Daoy (cell line): Measurements from ENCODE around the gene EFCAB5. TPM values are rescaled to one million over a fixed set of nuclear protein-coding genes. Genes with fewer than 3 reads are reported as not detected.
"Not testable (repeated sequence)": the region's sequence is repeated elsewhere in the genome, so short reads cannot be mapped to it uniquely, and the experiment has no call there.

Source experiments
- DNase-seq: peaks from one replicate; pipeline ENCODE4 v3.0.0-alpha.2; 2015; ENCODE audit warnings: low read depth
- total RNA-seq: library from RNA; depleted of rRNA; stranded (reverse); fragments of >200 nt; shearing (Covaris generic); gene quantifications from 2 replicates; pipeline ENCODE4 v1.2.3, GENCODE V29; 2014; rRNA removed

The EFCAB5 gene
- total RNA-seq = 0.03 and 0.23 TPM in 2 replicates

DNA sequence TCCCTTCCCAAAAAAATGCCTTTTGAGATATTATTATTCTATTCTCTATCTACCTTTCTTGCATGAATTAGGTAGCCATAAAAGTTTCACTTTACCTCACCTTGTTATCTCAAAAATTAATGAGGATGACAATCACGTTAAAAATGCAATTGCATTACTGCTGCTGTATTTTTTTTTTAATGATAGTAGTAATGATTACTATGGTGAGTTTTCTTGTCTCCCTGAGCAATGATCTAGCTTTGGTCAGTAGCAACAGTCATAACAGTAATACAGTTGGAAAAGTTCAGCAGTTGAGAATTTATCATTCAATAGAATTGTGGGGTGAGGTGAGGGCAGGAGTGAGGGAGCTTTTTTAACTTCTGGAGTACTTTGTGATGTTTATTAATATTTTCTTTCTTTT is at the start of gene EFCAB5:
EFCAB5 (plus strand) TSS at position 301 of the 400 bp plus-strand sequence. CDS start 163 bp downstream, outside the sequence.
- no peak for DNase-seq

DNA sequence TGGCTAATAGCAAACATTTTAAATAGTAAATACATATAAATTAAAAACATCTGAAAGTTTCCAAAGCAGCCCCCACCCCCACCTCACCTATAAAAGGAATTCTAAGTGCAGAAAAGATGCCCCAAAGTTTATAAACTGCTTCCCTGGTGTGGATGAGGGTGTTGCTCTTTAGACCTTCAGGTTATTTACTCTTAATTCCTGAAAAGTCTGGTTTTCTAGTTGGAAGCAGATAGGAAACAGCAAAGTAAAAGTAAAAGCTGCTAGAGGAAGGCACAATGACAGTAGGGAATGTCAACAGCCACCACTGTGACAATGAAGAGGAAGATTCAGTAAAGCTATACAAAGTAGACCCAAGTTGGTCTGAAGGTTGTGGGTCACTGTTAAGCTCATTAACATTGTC is 49.2 kb upstream of the EFCAB5 start:
- DNase-seq = no peak

DNA sequence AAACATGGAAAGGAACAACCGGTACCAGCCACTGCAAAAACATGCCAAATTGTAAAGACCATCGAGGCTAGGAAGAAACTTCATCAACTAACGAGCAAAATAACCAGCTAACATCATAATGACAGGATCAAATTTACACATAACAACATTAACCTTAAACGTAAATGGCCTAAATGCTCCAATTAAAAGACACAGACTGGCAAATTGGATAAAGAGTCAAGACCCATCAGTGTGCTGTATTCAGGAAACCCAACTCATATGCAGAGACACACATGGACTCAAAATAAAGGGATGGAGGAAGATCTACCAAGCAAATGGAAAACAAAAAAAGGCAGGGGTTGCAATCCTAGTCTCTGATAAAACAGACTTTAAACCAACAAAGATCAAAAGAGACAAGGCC is 44.3 kb upstream of the EFCAB5 start:
- DNase-seq = not testable (repeated sequence)

DNA sequence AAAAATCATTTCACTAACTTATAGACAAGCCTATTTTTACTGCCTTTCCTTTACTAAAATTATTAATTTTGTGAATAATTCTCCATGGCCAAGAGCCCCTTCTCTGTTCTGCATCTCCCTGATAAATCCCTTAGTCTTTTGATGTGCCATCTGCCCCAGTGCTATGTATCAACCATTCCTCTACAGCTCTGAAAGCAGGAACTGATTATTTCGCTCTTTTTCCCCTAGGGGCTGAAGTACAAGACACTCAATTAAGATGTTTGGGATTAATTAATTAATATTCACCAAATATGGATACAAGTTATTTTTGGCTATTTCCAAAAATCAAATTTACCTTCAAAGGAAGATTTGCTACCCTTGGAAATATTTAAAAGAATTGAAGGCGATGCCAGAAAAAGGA is 38.0 kb upstream of the EFCAB5 start:
- no peak for DNase-seq

DNA sequence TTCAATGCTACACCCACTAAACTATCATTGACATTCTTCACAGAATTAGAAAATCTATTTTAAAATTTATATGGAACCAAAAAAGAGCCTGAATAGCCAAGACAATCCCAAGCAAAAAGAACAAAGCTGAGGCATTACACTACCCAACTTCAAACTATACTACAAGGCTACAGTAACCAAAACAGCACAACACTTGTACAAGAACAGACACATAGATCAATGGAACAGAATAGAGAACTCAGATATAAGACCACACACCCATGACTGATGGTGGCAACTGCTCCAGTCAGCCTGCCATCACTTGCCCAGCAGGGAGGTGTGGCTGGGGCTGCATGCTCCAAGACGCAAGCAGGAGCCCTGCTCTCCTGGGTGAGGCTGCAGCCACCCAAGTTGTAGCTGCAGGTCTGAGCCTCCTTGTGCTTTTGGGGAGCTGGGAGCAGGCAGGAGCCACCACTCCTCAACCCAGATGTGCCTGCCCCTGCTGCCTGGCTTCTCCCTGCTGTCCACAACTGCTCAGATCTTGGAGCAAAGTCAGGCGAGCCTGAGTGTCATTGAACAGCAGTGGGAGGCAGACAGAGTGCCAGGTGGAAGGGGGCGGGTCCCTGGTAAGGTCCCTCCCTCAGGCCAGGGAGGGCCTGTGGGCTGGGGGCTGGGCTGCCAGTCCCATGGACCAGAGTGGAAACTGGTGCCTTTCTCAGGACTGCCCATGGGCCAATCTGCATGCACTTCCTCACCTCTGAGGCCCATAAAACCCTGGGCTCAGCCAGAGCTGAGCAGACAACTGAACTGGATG is 36.2 kb upstream of the EFCAB5 start:
- no peak for DNase-seq

DNA sequence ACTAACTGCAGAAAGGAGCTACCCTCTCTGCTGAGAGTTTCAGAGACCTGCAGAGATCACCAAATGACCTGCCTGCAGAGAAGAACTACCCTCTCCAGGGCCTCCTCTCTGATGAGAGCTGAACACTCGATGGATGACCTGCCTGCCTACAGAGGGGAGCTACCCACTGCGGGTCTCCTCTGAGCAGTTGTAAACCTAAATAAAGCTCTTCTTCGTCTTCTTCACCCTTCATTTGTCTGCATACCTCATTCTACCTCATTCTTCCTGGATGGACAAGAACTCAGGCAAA is 35.6 kb upstream of the EFCAB5 start:
- no peak for DNase-seq

DNA sequence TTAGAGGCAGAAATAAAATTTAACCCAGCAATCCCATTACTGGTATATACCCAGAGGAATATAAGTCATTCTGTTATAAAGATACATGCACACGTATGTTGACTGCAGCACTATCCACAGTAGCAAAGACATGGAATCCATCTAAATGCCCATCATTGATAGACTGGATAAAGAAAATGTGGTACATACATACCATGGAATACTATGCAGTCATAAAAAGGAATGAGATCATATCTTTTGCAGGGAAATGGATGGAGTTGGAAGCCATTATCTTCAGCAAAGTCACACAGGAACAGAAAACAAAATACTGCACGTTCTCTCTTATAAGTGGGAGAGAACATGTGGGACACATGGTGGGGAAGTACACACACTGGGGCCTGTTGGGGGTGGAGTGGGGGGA is 34.5 kb upstream of the EFCAB5 start:
- no peak for DNase-seq

DNA sequence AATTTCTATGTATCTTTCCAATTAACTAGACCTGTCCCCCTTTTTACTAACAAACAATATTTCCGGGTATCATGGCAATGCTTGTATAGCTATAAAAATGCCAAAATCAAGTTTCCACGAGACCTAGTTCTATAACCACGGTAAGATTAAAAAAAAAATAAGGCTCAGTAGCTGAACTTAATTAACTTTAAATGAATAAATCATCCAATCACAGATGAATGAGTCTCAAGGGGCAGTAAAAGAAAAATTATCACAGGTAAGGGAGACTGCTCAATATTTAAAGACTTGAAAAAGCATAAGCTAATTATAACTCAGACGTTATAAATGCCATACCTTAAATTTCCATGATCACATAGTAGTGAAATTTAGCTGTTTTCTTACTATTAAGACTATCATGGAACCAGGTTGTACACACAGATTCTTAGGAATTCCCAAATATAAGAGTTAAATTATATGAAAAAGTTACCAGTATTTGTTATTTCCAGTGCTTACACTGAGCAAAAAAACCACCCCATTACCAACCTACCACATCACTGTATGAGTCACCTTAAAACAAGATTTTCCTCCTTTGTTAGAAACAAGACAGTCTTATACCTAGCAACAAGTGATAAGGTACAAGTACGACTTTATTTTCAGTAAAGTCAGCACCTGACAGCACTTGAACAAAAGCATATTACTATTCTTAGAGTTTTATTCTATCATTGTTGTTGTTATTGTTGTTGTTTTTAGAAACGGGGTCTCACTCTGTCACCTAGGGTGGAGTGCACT is 32.0 kb upstream of the EFCAB5 start:
- no peak for DNase-seq

DNA sequence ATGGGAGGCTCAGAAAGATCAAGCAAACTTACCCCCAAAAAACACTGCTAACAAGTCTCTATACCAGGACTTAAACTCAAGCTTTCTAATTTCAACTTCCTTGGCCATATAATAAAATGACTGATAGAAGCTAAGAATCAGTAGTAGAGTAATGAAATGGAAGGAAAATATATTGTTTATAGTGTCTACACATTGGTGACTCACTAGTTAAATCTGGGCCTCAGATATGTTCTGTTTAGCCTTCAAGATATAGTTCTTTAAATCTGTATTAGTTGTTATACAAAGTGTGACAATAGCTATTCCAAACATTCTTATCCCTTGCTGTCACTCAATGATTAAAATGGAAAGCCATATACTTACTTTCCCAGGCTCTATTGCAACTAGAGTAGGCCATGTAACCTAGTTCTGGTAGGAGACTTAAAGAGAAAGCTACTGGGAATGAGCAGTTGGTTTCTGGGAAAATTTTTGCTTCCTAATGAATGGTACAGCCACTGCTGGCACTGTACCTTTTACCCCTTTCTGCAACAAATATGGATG is 29.7 kb upstream of the EFCAB5 start:
- DNase-seq = no peak

DNA sequence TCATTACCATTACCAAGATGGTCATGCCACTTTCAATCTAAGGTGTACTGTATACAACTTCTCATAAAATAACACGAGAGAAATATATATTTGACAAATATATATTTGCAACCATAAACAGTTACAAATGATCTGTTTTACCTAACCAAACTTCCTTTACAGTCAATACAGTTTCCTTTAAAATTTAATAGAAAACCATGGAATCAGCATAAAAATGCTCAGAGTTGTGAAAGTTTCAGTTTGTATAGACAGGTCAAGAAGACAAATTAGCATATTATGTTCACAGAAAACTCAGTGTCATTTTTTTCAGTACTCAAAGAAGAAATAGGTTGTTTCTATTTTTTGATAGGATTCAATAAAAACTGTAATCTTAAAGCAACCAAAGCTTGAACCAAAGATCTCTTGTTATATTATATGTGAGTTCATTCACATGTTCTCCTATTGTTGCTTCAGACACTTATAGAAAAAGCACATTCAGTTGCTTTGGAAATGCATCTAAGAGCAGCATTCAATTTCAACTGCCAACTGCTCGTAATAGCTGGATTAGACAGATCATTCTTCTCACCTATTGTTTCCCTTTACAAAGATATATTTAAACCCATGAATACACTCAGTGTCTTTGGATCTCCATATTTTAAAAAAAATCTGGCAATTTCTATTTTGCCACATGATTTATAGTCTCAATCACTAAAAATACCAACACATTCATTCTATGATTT is 26.5 kb upstream of the EFCAB5 start:
- DNase-seq = no peak

DNA sequence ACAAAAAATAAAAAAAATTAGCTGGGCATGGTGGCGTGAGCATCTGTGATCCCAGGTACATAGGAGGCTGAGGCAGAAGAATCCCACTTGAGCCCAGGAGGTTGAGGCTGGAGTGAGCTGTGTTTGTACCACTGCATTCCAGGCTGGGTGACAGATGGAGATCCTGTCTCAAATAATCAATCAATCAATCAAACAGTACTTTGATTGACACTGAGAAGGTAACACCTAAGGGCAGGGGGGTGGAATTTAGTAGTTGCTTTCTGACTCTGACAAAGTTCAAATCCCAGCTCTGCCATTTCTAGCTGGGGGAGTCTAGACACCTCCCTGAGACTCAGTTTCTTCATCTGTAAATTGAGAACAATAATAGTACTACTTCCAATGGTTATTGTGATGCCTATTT is 23.4 kb upstream of the EFCAB5 start:
- no peak for DNase-seq

DNA sequence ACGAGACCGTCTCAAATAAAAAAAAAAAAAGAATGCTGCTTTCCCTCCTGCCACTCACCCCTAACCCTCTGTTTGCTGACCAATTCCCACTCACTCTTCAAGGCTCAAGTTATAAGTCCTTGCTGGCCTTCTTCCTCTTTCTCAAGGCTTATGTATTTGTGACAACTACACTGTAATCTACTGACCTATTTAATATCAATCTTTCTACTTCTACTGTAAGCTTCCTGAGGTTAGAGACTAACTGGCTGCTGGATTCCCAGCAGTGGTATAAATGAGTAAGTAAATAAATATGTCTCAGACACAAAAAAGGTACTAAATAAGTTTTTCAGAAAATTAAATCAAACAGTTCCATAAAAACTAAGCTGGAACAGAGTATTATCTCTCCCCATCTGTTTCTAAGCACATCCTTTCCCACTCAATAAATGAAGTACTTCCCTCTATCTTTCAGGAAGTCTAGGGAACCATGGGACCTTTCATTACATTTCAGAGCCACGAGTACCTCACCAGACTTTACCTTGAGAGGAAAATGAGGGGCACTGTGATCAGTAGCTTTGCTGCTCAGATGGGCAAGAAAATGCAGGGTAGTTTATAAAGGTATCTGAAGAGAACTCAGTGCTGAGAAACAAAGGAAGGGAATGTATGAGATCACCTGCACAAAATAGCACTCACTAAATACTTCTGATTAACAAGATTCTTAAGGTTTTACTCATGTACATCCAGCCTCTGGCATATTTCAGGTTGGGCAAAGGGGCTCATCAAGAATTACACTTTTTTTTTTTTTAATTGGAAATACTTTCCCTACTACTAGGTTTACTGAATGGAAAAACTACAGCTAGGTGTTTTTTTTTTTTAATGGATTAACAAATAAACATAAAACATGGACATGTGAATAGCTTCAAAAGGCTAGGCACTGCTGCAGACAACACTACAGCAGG is 22.2 kb upstream of the EFCAB5 start:
- peak; percentile 30 for DNase-seq

DNA sequence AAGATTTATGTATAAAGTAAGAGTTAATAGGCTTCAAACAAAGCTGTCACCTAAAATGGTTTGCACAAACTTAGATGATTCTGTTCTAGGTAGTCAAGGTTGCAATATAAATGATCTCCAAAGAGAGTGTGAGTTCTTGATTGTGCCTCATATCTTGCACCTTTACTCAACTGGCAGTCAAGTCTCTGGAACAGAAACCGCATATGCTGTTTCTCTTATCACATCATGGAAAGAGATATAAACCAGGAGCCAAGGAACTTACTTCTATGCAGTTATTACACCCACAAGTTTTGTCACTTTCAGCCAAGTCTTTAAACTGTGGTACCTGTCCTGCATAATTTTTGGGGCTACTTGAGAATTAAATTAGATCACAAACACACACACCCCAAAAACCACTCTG is 16.6 kb upstream of the EFCAB5 start:
- no peak for DNase-seq

DNA sequence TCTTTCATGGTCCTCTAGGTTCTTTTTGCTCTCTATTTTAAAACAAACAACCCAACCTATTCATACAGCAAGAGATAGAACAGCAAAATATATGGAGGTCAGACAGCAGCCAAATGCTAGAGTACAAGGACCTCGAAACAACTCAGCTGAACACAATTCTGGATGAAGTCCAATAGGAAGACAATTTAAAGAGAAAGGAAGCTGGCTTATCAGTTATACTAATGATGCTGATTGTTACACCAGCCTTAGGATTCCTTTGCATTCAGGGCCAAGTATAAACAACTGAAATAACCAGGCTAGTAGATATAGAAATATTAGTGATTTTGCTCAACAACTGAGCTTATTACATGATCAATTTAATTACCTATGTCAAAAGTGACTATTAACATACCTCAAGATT is 13.9 kb upstream of the EFCAB5 start:
- no peak for DNase-seq

DNA sequence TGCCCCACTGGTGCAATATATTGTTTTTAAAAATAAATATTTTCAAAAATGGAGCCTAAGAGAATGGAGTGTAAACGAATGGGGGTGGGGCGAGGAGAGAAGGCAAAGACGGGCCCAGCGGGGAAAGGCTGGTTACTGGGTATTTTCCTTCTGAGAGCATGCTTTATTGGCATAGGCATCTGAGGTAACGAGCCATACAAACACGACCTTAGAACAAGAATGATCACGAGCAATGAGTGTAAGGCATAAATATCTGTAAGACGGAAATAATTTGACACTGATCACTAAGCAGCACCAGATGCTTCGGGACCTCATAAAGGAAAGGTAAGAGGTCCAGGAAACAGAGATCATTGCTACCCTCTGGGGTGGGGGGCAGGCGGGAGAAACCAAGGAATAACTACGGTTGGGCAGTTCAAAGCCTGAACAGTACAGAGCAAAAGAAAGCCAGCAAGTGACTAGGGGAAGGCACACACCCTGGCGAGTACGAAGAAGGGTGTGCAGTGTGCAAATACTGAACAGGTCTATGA is 12.4 kb upstream of the EFCAB5 start:
- peak; percentile 41 for DNase-seq

DNA sequence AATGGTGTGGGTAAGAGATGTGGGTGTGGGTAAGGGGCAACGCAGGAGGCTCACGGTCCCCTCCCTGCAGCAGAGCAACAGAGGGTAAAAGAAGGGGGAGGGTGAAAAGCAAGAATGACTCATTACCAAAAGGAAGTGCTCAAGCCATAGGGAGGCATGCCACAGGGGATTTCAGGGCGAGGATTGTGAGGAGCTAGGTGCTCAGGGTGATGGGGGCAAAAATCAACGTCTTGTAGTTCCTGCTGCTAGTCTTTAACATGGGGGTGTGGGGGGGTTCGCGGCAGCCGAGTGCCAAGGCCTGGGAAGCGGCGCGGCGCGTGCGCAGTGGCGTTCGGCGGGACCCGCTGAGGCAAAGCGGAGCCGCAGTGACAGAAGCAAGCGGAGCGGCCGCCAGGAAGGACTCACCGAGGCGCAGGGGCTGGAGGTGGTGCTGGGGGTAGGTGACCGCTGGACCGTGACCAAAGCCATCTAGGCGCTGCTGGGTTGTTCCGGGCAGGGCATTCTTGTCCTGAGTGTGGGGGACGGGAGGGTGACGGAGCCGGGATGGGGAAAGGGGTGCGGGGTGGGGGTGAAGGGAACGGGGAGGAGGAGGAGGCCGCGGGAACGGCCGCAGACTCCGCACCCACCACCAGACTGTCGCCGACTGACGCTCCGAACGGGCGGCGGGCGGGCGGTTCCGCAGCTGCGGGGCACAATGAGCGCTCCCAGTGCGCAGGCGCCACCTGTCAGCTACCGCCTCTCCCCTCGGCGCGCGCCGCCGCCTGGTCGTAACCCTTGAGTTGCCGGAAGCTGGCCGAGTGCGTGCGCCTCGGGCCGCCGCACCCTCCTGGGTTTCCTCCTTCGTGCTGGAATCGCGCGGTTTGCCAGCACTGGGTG is 11.7 kb upstream of the EFCAB5 start, which contains the start of gene SSH2:
SSH2 (minus strand) TSS at position 696 of the 876 bp plus-strand sequence; CDS start at position 468, 228 bp downstream.
- peak; percentile 96 for DNase-seq

DNA sequence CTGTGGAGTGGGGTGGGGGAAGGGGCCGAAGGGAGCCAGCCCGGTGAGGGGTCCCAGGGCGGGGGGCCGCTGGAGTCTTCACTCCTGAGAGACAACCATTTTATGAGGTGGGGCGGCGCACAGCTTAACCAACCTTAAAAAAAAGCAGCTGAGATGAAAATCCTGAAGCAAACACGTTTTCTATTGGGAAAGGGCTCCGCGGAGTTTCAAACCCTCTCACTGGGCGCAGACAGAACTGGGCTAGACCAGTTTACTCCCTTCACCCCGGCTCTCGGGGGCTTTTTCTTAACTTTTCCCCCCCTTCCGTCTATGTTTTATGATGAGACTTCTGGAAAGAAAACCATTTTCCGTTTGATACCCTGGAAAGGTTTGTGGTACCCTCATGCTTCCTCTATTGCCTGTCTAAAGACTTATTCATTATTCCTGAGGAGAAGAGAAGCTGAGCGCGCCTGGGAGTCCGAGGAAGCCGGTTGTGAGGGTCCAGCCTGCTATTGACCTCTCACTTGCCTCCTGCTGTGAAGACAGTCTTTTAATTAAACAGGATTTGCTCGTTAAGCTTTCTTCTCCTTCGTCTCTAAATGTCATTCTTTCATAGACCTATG is 10.9 kb upstream of the EFCAB5 start:
- peak; percentile 11 for DNase-seq

DNA sequence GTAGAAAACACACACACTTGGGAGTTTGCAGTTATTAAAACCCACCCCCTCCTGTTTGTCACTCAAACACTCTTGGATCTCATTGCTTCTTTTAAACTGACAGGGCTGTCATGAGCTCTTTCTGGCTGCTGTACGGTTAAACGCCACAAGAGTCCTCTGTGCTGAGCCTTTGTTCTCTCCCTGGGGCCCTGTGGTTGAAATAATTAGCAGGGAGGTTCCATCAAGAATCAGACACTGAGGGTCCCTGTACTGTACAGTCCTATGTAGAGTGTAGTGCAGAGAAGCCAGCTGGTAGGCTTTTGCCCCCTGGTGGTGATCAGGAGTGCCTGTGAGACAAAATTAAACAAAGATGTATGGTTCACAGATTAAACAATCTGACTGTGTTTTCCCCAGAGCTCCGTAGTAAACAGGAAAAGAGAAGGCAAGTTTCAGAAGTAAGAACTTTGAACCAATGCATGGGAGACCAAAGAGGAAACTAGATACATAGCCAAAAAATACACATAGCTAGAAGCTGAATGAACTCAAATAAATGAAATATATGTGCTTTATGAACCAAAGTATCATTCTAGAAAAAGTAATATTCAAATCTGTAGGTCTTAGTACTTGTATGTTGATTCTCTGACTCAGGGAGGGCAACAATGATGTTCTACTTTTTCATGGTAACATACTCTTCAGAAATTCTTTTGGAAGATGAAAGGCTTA is 10.1 kb upstream of the EFCAB5 start:
- peak; percentile 87 for DNase-seq

DNA sequence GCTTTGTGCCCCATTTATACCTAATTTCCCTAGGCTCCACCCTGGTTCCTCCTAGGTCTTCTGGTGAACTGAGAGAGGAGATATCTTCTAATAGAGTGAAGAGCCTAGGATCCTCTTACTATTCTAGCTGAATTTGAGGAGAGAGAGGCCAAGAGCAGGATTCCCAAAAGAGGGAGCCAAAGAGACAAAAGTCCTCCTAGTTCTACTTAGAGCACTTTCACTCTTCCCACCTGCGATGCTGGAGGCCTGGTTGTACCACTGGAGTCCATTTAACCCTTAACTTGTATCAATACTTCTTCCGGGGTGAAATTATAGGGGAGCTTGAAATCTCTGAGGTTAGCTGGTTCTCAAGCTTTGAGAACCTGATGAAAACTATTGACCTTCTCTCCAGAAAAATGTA is 8.1 kb upstream of the EFCAB5 start:
- peak; percentile 10 for DNase-seq
